ES-I3 (cell line): ENCODE data around the gene ZCWPW1.
A peak's percentile ranks its signal among the peaks of the same experiment; 100 is the strongest.

Experiments
- H3K36me3 ChIP-seq: 2 replicates; pipeline ENCODE4 v1.6.1; 2013; ENCODE audit warnings: mild to moderate bottlenecking, low read length, control low read depth, moderate library complexity; ENCODE audit not compliant: insufficient read depth
- H3K4me1 ChIP-seq: 2 replicates; pipeline ENCODE4 v1.6.1; 2013; ENCODE audit warnings: mild to moderate bottlenecking, control low read depth, low read length; ENCODE audit not compliant: insufficient read depth
- H3K9ac ChIP-seq: 2 replicates; pipeline ENCODE4 v1.6.1; 2013; ENCODE audit warnings: low read depth, mild to moderate bottlenecking, low read length, moderate library complexity
- H3K9me3 ChIP-seq: 2 replicates; pipeline ENCODE4 v1.6.1; 2013; ENCODE audit warnings: mild to moderate bottlenecking, low read length, moderate library complexity; ENCODE audit not compliant: control insufficient read depth, insufficient read depth

Gene ZCWPW1, protein sequence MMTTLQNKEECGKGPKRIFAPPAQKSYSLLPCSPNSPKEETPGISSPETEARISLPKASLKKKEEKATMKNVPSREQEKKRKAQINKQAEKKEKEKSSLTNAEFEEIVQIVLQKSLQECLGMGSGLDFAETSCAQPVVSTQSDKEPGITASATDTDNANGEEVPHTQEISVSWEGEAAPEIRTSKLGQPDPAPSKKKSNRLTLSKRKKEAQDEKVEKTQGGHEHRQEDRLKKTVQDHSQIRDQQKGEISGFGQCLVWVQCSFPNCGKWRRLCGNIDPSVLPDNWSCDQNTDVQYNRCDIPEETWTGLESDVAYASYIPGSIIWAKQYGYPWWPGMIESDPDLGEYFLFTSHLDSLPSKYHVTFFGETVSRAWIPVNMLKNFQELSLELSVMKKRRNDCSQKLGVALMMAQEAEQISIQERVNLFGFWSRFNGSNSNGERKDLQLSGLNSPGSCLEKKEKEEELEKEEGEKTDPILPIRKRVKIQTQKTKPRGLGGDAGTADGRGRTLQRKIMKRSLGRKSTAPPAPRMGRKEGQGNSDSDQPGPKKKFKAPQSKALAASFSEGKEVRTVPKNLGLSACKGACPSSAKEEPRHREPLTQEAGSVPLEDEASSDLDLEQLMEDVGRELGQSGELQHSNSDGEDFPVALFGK

DNA sequence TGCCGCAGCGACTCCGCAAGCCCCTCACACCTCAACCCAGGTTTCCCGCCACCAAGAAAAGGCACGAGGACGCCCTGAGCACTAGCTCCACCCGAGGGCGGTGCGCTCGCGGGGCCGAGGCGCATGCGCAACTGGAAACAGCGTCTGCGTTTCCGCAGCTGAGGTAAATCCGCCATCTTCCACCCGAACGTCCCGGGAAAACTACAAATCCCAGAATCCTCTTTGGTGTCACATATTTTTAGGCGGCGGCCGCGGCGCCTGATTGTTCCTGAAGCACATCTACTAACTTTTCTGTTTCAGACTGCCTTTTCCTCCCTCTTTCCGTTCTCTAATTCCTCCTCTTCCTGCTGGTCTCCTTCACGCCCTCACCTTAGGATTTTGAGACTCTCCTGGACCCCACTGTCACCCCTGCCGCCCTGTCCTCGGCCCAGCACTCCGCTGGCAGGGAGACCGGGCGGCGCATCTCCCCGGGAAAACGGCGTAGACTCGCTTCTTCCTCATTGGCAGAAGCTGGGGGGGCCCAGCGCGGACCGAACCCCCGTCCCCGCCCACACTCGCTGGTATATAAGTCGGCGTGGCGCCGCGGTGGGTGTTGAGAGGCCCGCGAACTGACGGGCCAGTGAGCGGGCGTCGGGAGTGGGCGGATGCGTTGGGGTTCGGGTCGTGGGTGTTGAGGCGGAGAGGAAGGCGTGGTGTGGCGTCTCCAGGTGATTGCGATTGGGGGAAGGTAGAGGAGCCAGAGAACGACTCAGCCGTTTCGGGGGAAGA, at the start of gene ZCWPW1:
ZCWPW1 (minus strand) TSS at position 505 of the 768 bp plus-strand sequence. CDS start 8,054 bp downstream, outside the sequence.
- no peaks in the 10 kb centered on the region for H3K9me3 ChIP-seq
- H3K4me1 ChIP-seq, result no peaks in the 10 kb centered on the region; the same call in 1 of the 2 replicates
- H3K9ac ChIP-seq, result peak within 1 kb of the TSS; percentile 85
- 0 out of 2 replicates have a peak, but pooled peaks cover 7% of the 10 kb centered on the region for H3K36me3 ChIP-seq

DNA sequence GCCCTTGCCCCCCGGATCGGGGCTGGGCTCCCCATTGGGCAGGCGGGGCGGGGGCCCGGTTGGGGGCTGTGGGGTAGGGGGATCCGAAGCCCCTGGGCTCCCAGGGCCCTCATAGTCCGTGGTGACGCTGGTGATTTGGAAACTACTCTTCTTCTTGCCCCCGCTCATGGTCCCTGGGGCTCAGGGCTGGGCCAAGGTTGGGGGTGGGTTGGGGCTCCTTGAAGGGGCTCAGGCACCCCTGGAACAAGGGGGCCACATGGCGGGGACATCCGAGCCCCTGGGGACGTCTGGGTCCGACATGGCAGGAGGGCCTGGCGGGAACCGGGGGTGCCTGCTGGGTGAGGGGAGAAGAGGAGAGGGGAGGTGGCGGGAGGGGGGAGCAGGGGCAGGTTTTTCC, 49.4 kb upstream of the ZCWPW1 start:
- Histone ChIP-seq H3K9me3 (no peaks in the 10 kb centered on the region), H3K36me3 (no peaks in the 10 kb centered on the region), H3K9ac (peak overlapping the region; percentile 83), H3K4me1 (peaks cover 8% of the 10 kb centered on the region; the same call in 1 of the 2 replicates)

DNA sequence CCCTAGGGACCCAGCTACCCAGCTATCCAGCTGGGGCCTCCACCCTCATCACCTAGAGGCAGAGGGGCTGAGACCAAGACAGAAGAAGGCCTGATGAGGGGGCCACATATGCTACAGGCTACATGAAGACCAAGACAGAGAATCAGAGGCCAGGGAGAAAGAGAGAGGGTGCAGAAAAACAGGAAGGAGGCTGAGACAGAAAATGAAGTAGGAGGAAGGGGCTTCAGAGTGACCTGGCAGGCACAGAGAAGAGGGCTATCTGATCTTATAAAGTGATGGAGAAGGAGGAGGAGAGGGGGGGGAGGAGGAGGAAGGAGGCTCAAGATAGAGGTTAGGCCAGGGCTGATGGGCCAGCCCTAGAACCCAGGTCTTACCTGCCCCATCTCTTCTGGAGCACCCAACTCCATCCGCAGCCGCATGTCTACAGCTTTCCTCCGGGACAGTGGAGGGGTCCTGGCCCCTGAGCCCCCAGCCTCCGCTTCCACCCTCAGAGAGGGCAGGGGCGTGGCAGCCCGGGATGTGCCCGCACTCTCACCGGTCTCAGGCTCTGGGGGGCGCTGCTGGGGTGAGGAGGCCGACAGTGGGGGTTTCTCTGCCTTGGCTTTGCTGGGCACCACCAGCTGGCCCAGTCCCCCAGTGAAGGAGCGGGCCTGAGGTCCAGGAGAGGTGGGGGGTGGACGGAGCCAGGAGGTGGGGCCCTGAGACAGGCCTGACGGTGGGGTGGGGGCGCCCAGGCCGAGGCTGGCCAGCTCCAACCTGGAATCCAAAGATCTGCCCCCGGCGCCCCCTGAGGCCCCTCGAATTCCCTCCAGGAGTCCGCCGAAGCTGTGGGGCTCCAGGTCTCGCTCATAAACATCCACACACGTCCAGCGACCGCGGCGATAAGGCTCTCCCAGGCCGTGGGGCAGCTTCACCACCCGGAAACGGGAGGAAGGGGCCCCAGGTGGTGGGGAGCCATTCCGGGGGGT, 48.7 kb upstream of the ZCWPW1 start:
- Histone ChIP-seq H3K9me3 (no peaks in the 10 kb centered on the region), H3K36me3 (no peaks in the 10 kb centered on the region), H3K4me1 (peaks cover 8% of the 10 kb centered on the region; the same call in 1 of the 2 replicates), H3K9ac (peak overlapping the region; percentile 41; the same call in 1 of the 2 replicates)

DNA sequence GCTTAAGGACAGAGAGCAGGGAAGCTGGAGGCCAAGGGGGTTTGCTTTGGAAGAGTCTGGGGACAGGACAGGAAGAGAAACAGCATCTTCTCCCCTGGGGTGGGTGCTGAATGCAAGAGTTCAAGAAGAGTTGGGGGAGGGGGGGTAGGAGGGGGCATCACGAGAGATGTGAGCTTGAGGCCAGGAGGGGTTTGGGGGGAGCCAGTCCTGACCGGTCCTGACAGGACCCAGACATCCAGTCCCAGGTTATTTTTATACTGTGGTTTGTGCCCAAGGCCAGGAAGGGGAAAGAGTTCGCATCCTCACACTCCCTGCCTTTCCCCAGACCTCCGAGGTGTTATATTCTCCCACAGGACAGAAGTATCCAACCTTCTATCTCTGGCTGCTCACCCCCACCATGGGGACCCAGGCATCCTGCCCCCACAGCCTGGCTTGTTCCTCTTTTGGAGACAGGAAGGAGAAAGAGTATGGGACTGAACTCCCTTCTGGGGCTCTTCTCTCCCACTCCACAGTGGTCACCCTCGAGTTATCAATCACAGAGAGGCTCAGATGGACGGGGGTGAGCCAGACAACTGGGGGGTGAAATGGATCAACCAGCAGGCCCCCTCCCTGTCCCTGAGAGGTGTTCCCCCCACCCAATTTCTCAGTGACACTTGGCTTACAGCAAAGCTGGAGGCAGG, 47.7 kb upstream of the ZCWPW1 start:
- Histone ChIP-seq H3K4me1 (peaks cover 8% of the 10 kb centered on the region; the same call in 1 of the 2 replicates), H3K9ac (peak overlapping the region; percentile 20; the same call in 1 of the 2 replicates), H3K36me3 (no peaks in the 10 kb centered on the region), H3K9me3 (no peaks in the 10 kb centered on the region)

DNA sequence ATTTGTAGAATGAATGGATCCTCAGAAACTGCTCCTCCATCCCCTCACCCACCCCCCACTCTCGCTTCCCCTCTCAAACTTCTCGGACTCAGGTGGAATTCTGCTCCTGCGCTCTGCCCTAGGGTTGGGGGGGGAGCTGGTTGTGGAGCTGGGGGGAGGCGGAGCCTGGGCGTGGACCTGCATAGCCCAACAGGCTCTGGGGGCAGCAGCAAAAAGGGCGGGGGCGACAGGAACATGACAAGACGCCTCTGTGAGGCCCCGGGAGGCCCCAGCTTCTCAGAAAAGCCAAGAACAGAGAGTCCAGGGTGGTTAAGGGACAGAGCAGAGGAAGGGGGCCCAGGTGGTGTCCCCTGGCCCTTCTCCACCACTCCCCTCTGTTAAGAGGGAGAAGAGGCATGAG, 47.0 kb upstream of the ZCWPW1 start:
- Histone ChIP-seq H3K36me3 (no peaks in the 10 kb centered on the region), H3K9me3 (no peaks in the 10 kb centered on the region), H3K9ac (peak overlapping the region; percentile 20), H3K4me1 (peaks cover 8% of the 10 kb centered on the region; the same call in 1 of the 2 replicates)

DNA sequence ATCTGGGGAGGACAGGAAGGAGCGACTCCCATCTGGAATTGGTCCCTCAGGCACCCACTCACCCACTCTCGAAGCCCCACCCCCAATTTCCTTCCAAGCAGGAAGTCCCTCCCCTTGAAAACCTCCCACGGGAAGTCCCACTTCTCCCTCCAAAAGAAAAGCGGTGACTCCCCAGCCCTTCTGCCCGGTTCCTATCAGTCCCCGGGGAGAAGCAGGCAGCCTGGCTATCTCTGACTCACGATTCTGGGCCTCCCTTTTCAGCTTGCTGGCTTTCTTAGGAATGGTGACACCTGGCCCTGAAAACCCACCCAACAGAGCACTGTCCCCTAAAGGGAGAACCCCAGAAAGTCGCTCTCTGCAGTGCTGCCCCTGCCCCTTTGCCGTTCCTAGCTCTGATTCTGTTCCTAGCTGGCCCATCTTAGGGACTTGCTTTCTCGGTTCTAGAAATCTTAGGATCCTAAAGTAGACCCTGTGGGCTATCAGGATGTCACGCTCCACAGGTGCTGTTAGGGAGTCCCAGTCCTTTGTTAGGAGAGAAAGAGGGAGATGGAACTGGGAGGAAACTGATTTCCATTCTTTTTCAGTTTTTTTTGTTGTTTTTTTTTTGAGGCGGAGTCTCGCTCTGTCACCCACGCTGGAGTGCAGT, 44.5 kb upstream of the ZCWPW1 start:
- no peaks in the 10 kb centered on the region for H3K9me3 ChIP-seq
- H3K36me3 ChIP-seq, result no peaks in the 10 kb centered on the region
- H3K4me1 ChIP-seq, result peaks cover 12% of the 10 kb centered on the region; the same call in 1 of the 2 replicates
- no peak overlapping the region for H3K9ac ChIP-seq

DNA sequence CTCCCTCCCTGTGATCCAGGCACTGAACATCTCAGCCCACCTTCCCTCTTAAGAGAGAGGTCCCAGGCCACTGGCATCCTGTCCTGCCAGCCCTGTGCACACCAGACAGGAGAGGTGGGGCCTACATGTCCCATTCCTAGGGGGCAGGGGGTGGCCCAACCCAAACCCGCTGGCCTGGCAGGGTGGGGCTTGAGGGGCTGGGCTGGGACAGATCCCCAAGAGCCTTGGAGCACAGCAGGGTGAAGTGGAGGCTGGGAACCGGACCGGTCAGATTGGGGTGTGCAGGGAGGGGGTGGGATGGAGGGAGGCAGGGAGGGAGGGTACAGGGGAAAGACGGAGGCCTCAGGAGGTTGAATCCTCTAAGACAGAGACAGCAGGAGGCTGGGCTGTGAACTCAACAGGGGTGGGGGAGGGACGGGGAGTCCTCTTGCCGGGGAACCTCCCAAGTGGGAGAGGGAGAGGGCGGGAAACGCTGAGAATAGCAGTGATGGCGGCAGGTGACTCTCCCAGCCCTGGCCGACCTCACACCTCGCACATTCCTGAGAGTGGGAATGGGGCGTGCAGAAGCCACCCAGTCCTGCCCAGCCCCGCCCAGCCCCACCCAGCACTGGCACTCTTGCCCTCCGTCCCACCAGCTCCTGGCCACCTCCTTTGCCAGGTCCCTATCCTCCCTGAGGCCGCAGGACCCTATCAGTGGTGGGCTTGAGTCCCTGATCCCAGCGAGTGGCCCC, 43.8 kb upstream of the ZCWPW1 start:
- no peaks in the 10 kb centered on the region for H3K9me3 ChIP-seq
- H3K4me1 ChIP-seq, result peaks cover 12% of the 10 kb centered on the region; the same call in 1 of the 2 replicates
- H3K9ac ChIP-seq, result no peak overlapping the region
- no peaks in the 10 kb centered on the region for H3K36me3 ChIP-seq

DNA sequence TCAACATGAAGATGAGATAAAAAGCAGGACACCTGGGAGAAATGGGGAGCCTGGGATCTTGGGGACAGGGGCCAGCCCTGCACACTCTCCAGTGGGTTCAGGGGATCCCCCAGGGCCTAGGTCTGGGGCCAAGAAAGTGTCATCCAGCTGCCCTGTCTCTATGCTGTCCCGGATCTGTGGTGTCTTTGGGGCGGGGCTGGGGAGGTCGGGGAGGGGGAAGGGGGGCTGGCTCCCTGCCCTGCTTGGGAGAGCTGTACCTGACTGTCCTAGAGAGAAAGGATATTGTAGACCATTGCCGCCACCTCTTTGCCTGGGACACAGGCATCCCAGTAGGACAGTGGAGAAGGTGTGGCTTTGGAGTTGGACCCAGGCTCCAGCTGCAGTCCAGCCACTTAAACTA, 42.5 kb upstream of the ZCWPW1 start:
- no peaks in the 10 kb centered on the region for H3K36me3 ChIP-seq
- no peaks in the 10 kb centered on the region for H3K9me3 ChIP-seq
- no peak overlapping the region for H3K9ac ChIP-seq
- H3K4me1 ChIP-seq, result peaks cover 4% of the 10 kb centered on the region; the same call in 1 of the 2 replicates

DNA sequence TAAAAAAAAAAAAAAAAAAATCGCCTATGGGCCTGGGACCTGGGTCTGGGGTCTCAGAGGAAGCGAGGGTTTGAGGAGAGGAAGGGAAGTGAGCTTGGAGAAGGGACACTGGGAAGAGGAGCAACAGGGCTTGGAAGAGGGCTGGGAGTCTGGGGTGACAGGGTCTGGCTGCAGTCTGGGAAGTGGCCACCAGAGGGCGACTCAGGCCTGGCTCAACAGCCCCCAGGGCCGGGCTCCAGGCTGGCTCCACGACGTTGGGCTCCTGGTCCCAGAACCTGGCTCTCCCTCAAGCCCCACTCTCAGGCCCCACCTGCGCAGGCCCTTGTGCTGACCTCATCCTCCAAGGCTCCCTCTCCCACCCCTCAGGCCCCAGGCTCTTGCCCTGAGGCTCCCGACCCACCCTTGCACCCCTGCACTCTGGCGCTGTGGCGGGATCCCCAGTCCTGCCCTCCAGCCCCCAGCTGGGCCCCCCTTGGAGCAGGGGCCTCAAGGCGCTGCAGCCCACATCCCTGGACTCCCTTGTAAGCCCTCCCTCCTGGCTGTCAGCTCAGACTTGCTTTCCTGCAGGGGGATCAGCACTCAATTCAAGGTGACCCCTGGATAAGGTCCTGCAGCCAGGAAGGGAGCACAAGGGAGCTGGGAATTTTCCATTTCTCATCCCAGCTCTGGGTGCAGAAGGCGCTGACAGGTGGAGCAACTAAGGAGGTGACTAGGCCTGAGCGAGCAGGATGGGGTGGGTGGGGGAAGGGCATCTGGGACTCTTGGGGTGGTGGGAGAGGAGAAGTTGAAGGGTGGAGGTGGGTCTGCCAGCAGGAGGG, 40.9 kb upstream of the ZCWPW1 start:
- no peaks in the 10 kb centered on the region for H3K9me3 ChIP-seq
- no peaks in the 10 kb centered on the region for H3K36me3 ChIP-seq
- H3K4me1 ChIP-seq, result peaks cover 4% of the 10 kb centered on the region; the same call in 1 of the 2 replicates
- H3K9ac ChIP-seq, result no peak overlapping the region

DNA sequence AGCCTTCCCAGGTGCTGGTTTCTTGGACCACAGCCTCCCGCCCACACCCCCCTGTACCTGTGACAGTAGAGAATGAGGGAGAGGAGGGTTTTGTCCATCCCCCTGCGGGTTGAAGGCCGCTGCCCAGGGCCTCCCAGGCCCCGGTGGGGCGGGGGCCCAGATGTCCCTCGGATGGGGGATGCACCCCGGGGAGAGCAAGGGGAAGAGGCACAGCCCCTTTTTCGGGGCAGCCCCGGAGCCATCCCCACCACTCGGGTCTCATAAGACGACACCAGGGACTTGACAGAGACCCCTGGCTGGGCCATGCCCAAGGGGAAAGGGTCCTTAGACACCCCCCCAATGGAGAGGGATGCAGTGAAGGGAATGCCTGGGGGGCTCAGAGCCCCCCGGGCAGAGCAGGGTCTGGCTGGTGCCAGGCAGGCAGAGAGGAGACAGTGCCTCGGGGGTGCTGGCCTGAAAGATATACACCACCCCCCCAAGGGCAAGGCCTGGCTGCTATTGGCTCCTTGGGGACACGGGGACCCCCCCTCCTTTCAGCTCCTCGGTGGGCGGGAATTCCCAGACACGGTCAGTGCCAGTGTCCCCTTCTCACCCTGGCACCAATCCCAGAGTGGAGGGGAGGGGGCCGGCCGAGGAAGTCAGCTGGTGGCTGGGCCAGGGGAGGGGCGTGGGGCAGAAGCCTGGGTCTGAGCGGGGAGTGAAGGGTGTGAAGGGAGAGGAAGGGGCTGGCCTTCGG, 39.3 kb upstream of the ZCWPW1 start:
- no peak overlapping the region for H3K9ac ChIP-seq
- no peaks in the 10 kb centered on the region for H3K36me3 ChIP-seq
- H3K4me1 ChIP-seq, result peaks cover 4% of the 10 kb centered on the region; the same call in 1 of the 2 replicates
- no peaks in the 10 kb centered on the region for H3K9me3 ChIP-seq
